Smooth muscle cell (in vitro differentiated cells): Measurements from ENCODE around the gene TMEM44. TPM values are rescaled to one million over a fixed set of nuclear protein-coding genes. Genes with fewer than 3 reads are reported as not detected.
A peak's percentile ranks its signal among the peaks of the same experiment; 100 is the strongest.

ENCODE experiments used
- DNase-seq: peaks from one replicate; lab custom pipeline; 2025; ENCODE audit not compliant: unreplicated experiment; lab: John Stamatoyannopoulos, UW
- H2AFZ ChIP-seq: fragments of 200-600 bp; sonication (generic); 2 replicates; pipeline ENCODE4 v1.6.0; 2016; ENCODE audit warnings: antibody characterized with exemption, low read depth, mild to moderate bottlenecking
- H3F3A ChIP-seq: fragments of 200-600 bp; sonication (generic); 2 replicates; pipeline ENCODE4 v1.6.0; 2017; ENCODE audit warnings: antibody characterized with exemption, low read depth
- H3K27ac ChIP-seq: fragments of 200-600 bp; sonication (generic); 2 replicates; pipeline ENCODE4 v1.5.1; 2016; ENCODE audit warnings: low read depth, mild to moderate bottlenecking
- H3K27me3 ChIP-seq: fragments of 200-600 bp; sonication (generic); 2 replicates; pipeline ENCODE4 v1.6.1; 2016; ENCODE audit warnings: low read depth, mild to moderate bottlenecking
- H3K36me3 ChIP-seq: fragments of 200-600 bp; sonication (generic); 2 replicates; pipeline ENCODE4 v1.5.1; 2016; ENCODE audit warnings: low read depth
- H3K4me1 ChIP-seq: fragments of 200-600 bp; sonication (generic); 2 replicates; pipeline ENCODE4 v1.5.1; 2016; ENCODE audit warnings: low read depth
- H3K4me2 ChIP-seq: fragments of 200-600 bp; sonication (generic); 2 replicates; pipeline ENCODE4 v1.6.0; 2016; ENCODE audit warnings: mild to moderate bottlenecking
- H3K4me3 ChIP-seq: fragments of 200-600 bp; sonication (generic); 2 replicates; pipeline ENCODE4 v1.5.1; 2016; ENCODE audit warnings: mild to moderate bottlenecking
- H3K79me2 ChIP-seq: fragments of 200-600 bp; sonication (generic); 2 replicates; pipeline ENCODE4 v1.6.0; 2016; ENCODE audit warnings: low read depth, mild to moderate bottlenecking
- H3K9ac ChIP-seq: fragments of 200-600 bp; sonication (generic); 2 replicates; pipeline ENCODE4 v1.6.0; 2016; ENCODE audit warnings: low read depth
- H3K9me3 ChIP-seq: fragments of 200-600 bp; sonication (generic); replicated peaks from 2 replicates; pipeline ENCODE4 v1.5.1; 2016; ENCODE audit warnings: low read depth
- H4K20me1 ChIP-seq: fragments of 200-600 bp; sonication (generic); 2 replicates; pipeline ENCODE4 v1.6.0; 2016; ENCODE audit warnings: low read depth
- CTCF ChIP-seq: fragments of 200-600 bp; sonication (generic); IDR thresholded peaks from 2 replicates; pipeline ENCODE4 v1.5.1; 2017; ENCODE audit warnings: borderline replicate concordance, mild to moderate bottlenecking, antibody characterized with exemption; ENCODE audit not compliant: insufficient read depth, poor library complexity, severe bottlenecking
- WGBS: methylation state at CpG from one replicate; pipeline ENCODE4 v1.1.7; 2016; ENCODE audit warnings: low lambda C conversion rate; 5-methylcytosine and 5-hydroxymethylcytosine counted together
- polyA plus RNA-seq: library from polyadenylated mRNA; unstranded; fragments of >200 nt; fragmentation: Nextera tagmentation; extraction: Ambion mirVana; gene quantifications from 2 replicates; pipeline ENCODE4 v1.2.1, GENCODE V29; 2016
- small RNA-seq: library from RNA; depleted of rRNA; stranded (forward); fragments of <200 nt; gene quantifications from one replicate; pipeline ENCODE3, GENCODE V24; 2014
- total RNA-seq: library from RNA; depleted of rRNA; stranded (reverse); fragments of >200 nt; gene quantifications from 2 replicates; pipeline ENCODE4 v1.2.3, GENCODE V29; 2014

The TMEM44 gene
- total and polyA plus RNA-seq, 2 experiments from 2014 or later, result 12.7 to 18.4 TPM

- Histone ChIP-seq H3K79me2 (no peaks in the 10 kb centered on the region), H3K9me3 (no peaks in the 10 kb centered on the region), H3K27ac (no peak overlapping the region), H3F3A (no peaks in the 10 kb centered on the region), H3K36me3 (no peaks in the 10 kb centered on the region), H3K4me2 (no peak overlapping the region), H3K4me3 (no peak overlapping the region), H3K4me1 (no peaks in the 10 kb centered on the region), H3K27me3 (no peaks in the 10 kb centered on the region), H4K20me1 (no peaks in the 10 kb centered on the region), H2AFZ (peak overlapping the region; percentile 33), H3K9ac (no peak overlapping the region)
- no peak for DNase-seq
- 79% methylated on average over 8 of the region's 8 CpGs for WGBS
- no peak for TF ChIP-seq CTCF
These were observed 92.8 kb downstream of the TMEM44 start for GRCh38 chr3:194540274-194540905.

- Histone ChIP-seq H3K4me3 (no peak overlapping the region), H3F3A (no peaks in the 10 kb centered on the region), H3K4me1 (no peaks in the 10 kb centered on the region), H4K20me1 (no peaks in the 10 kb centered on the region), H3K36me3 (no peaks in the 10 kb centered on the region), H3K9ac (no peak overlapping the region), H2AFZ (no peak overlapping the region), H3K27me3 (no peaks in the 10 kb centered on the region), H3K27ac (no peak overlapping the region), H3K79me2 (no peaks in the 10 kb centered on the region), H3K9me3 (no peaks in the 10 kb centered on the region), H3K4me2 (no peak overlapping the region)
- WGBS, result 96% methylated on average over 3 of the region's 3 CpGs
- DNase-seq, result no peak
- no peak for TF ChIP-seq CTCF
These were observed 93.7 kb downstream of the TMEM44 start for GRCh38 chr3:194539498-194539897.

GRCh38 chr3:194537732-194538247, 95.4 kb downstream of the TMEM44 start:
- Histone ChIP-seq H3K9ac (no peak overlapping the region), H3K4me2 (no peak overlapping the region)
- TF ChIP-seq CTCF, result no peak

More at GRCh38 chr3:194537732-194538247, 95.4 kb downstream of the TMEM44 start:
- Histone ChIP-seq H3K4me3 (no peak overlapping the region), H4K20me1 (no peaks in the 10 kb centered on the region), H3K27ac (no peak overlapping the region), H3F3A (no peaks in the 10 kb centered on the region), H3K27me3 (no peaks in the 10 kb centered on the region), H3K4me1 (no peaks in the 10 kb centered on the region), H3K36me3 (no peaks in the 10 kb centered on the region), H3K79me2 (no peaks in the 10 kb centered on the region), H3K9me3 (peaks cover 8% of the 10 kb centered on the region), H2AFZ (no peak overlapping the region)
- WGBS, result 75% methylated on average over 8 of the region's 8 CpGs
- no peak for DNase-seq

Small RNAs within 50 kb of the gene (small RNA-seq; reads per million reads assigned to genes)
- not detected for gene AC046143.2

Other genes starting within 250 kb of the TMEM44 start
- 0.13 TPM in 1 of 2 replicates, not detected in the other for gene GP5, start 234.2 kb downstream of the TMEM44 start, total RNA-seq
- gene GP5, start 234.2 kb downstream of the TMEM44 start, polyA plus RNA-seq, result not detected in 2 replicates
- gene ATP13A3, start 146.4 kb downstream of the TMEM44 start, total RNA-seq, result 65.3 and 128 TPM in 2 replicates
- gene ATP13A3, start 146.4 kb downstream of the TMEM44 start, polyA plus RNA-seq, result 13.0 and 13.5 TPM in 2 replicates
- gene LSG1, start 38.8 kb upstream of the TMEM44 start, total RNA-seq, result 29.0 and 29.1 TPM in 2 replicates
- gene LSG1, start 38.8 kb upstream of the TMEM44 start, polyA plus RNA-seq, result 14.0 and 19.8 TPM in 2 replicates
- gene FAM43A, start 52.5 kb upstream of the TMEM44 start, total RNA-seq, result 19.0 and 40.9 TPM in 2 replicates
- 54.4 and 73.4 TPM in 2 replicates for gene FAM43A, start 52.5 kb upstream of the TMEM44 start, polyA plus RNA-seq